ENCODE results near the gene STK24.

STK24 gene

GRCh38 chr13:98448642-98448928 is 128.3 kb downstream of the STK24 start:
- Mint-ChIP-seq H3K36me3 (ENCODE audit: low read depth) (peaks cover 94% of the 10 kb centered on the region), H3K4me1 (ENCODE audit: low read depth) (peaks cover 13% of the 10 kb centered on the region), H3K27me3 (no peaks in the 10 kb centered on the region), H3K9me3 (no peaks in the 10 kb centered on the region), H3K27ac (no peak overlapping the region), H3K4me3 (no peak overlapping the region)
- intact Hi-C loops (cut with micrococcal nuclease): loop anchor here (5.0 kb wide), 1 partner anchor 394 kb away; no protein-coding TSS in a partner anchor

GRCh38 chr13:98447881-98448641 is 128.8 kb downstream of the STK24 start:
- Mint-ChIP-seq H3K9me3 (no peaks in the 10 kb centered on the region), H3K4me1 (ENCODE audit: low read depth) (peaks cover 18% of the 10 kb centered on the region), H3K4me3 (no peak overlapping the region), H3K27me3 (no peaks in the 10 kb centered on the region), H3K36me3 (ENCODE audit: low read depth) (peaks cover 95% of the 10 kb centered on the region), H3K27ac (no peak overlapping the region)
- intact Hi-C loops (cut with micrococcal nuclease): loop anchor here (5.0 kb wide), 1 partner anchor 394 kb away; no protein-coding TSS in a partner anchor

- Mint-ChIP-seq H3K27ac (no peak overlapping the region), H3K4me1 (ENCODE audit: low read depth) (peaks cover 19% of the 10 kb centered on the region)
- intact Hi-C loops (cut with micrococcal nuclease): loop anchor here (5.0 kb wide), 1 partner anchor 395 kb away; no protein-coding TSS in a partner anchor
Measured at GRCh38 chr13:98447130-98447529, 129.8 kb downstream of the STK24 start.

GRCh38 chr13:98446234-98446621 is 130.7 kb downstream of the STK24 start:
- Mint-ChIP-seq H3K36me3 (ENCODE audit: low read depth) (peaks cover 94% of the 10 kb centered on the region), H3K4me3 (no peak overlapping the region), H3K27ac (no peak overlapping the region), H3K4me1 (ENCODE audit: low read depth) (peaks cover 19% of the 10 kb centered on the region), H3K27me3 (no peaks in the 10 kb centered on the region), H3K9me3 (no peaks in the 10 kb centered on the region)
- intact Hi-C loops (cut with micrococcal nuclease): loop anchor here (5.0 kb wide), 1 partner anchor 396 kb away; no protein-coding TSS in a partner anchor

More at GRCh38 chr13:98447130-98447529, 129.8 kb downstream of the STK24 start:
- H3K27me3 Mint-ChIP-seq: no peaks in the 10 kb centered on the region
- H3K9me3 Mint-ChIP-seq: no peaks in the 10 kb centered on the region
- H3K36me3 Mint-ChIP-seq (ENCODE audit: low read depth): peaks cover 94% of the 10 kb centered on the region
- no peak overlapping the region for H3K4me3 Mint-ChIP-seq

- no peaks in the 10 kb centered on the region for H3K27me3 Mint-ChIP-seq
- intact Hi-C loops (cut with micrococcal nuclease): loop anchor here (1.0 to 5.0 kb wide), 3 partner anchors 208 to 397 kb away; no protein-coding TSS in a partner anchor
- peaks cover 19% of the 10 kb centered on the region for H3K4me1 Mint-ChIP-seq (ENCODE audit: low read depth)
- no peak overlapping the region for H3K4me3 Mint-ChIP-seq
- H3K36me3 Mint-ChIP-seq (ENCODE audit: low read depth): peaks cover 96% of the 10 kb centered on the region
- H3K9me3 Mint-ChIP-seq: no peaks in the 10 kb centered on the region
- H3K27ac Mint-ChIP-seq: no peak overlapping the region
Measured at GRCh38 chr13:98445340-98446233, 131.3 kb downstream of the STK24 start.

GRCh38 chr13:98444381-98444780 is 132.5 kb downstream of the STK24 start:
- H3K4me3 Mint-ChIP-seq: no peak overlapping the region
- H3K27me3 Mint-ChIP-seq: no peaks in the 10 kb centered on the region
- peaks cover 98% of the 10 kb centered on the region for H3K36me3 Mint-ChIP-seq (ENCODE audit: low read depth)
- peaks cover 19% of the 10 kb centered on the region for H3K4me1 Mint-ChIP-seq (ENCODE audit: low read depth)
- intact Hi-C loops (cut with micrococcal nuclease): no loop called here
- no peak overlapping the region for H3K27ac Mint-ChIP-seq
- H3K9me3 Mint-ChIP-seq: no peaks in the 10 kb centered on the region

GRCh38 chr13:98443800-98444325 is 133.0 kb downstream of the STK24 start:
- intact Hi-C loops (cut with micrococcal nuclease): no loop called here
- H3K27ac Mint-ChIP-seq: peak overlapping the region; percentile 26

GRCh38 chr13:98443329-98443728 is 133.6 kb downstream of the STK24 start:
- H3K4me1 Mint-ChIP-seq (ENCODE audit: low read depth): peaks cover 19% of the 10 kb centered on the region
- intact Hi-C loops (cut with micrococcal nuclease): no loop called here
- peak overlapping the region; percentile 26 for H3K27ac Mint-ChIP-seq
- H3K4me3 Mint-ChIP-seq: no peak overlapping the region
- peaks cover 98% of the 10 kb centered on the region for H3K36me3 Mint-ChIP-seq (ENCODE audit: low read depth)
- H3K27me3 Mint-ChIP-seq: no peaks in the 10 kb centered on the region
- H3K9me3 Mint-ChIP-seq: no peaks in the 10 kb centered on the region

More at GRCh38 chr13:98443800-98444325, 133.0 kb downstream of the STK24 start:
- H3K4me1 Mint-ChIP-seq (ENCODE audit: low read depth): peaks cover 19% of the 10 kb centered on the region
- no peak overlapping the region for H3K4me3 Mint-ChIP-seq
- H3K27me3 Mint-ChIP-seq: no peaks in the 10 kb centered on the region
- peaks cover 98% of the 10 kb centered on the region for H3K36me3 Mint-ChIP-seq (ENCODE audit: low read depth)
- no peaks in the 10 kb centered on the region for H3K9me3 Mint-ChIP-seq

- H3K4me3 Mint-ChIP-seq: no peak overlapping the region
- H3K9me3 Mint-ChIP-seq: no peaks in the 10 kb centered on the region
- no peaks in the 10 kb centered on the region for H3K27me3 Mint-ChIP-seq
- intact Hi-C loops (cut with micrococcal nuclease): no loop called here
- peaks cover 98% of the 10 kb centered on the region for H3K36me3 Mint-ChIP-seq (ENCODE audit: low read depth)
- no peak overlapping the region for H3K27ac Mint-ChIP-seq
- peaks cover 19% of the 10 kb centered on the region for H3K4me1 Mint-ChIP-seq (ENCODE audit: low read depth)
Measured at GRCh38 chr13:98442391-98443230, 134.3 kb downstream of the STK24 start.

GRCh38 chr13:98441056-98441676 is 135.7 kb downstream of the STK24 start:
- no peaks in the 10 kb centered on the region for H3K27me3 Mint-ChIP-seq
- H3K36me3 Mint-ChIP-seq (ENCODE audit: low read depth): peaks cover 98% of the 10 kb centered on the region
- intact Hi-C loops (cut with micrococcal nuclease): no loop called here
- no peak overlapping the region for H3K27ac Mint-ChIP-seq
- H3K9me3 Mint-ChIP-seq: no peaks in the 10 kb centered on the region
- no peak overlapping the region for H3K4me3 Mint-ChIP-seq
- peaks cover 19% of the 10 kb centered on the region for H3K4me1 Mint-ChIP-seq (ENCODE audit: low read depth)

GRCh38 chr13:98440390-98441055 is 136.4 kb downstream of the STK24 start:
- intact Hi-C loops (cut with micrococcal nuclease): no loop called here
- Mint-ChIP-seq H3K27ac (no peak overlapping the region), H3K27me3 (no peaks in the 10 kb centered on the region), H3K36me3 (ENCODE audit: low read depth) (peaks cover 98% of the 10 kb centered on the region), H3K4me3 (no peak overlapping the region), H3K9me3 (no peaks in the 10 kb centered on the region), H3K4me1 (ENCODE audit: low read depth) (peaks cover 16% of the 10 kb centered on the region)

- Mint-ChIP-seq H3K9me3 (no peaks in the 10 kb centered on the region), H3K27ac (no peak overlapping the region), H3K36me3 (ENCODE audit: low read depth) (peaks cover 97% of the 10 kb centered on the region), H3K4me3 (no peak overlapping the region), H3K4me1 (ENCODE audit: low read depth) (peaks cover 10% of the 10 kb centered on the region), H3K27me3 (no peaks in the 10 kb centered on the region)
- intact Hi-C loops (cut with micrococcal nuclease): no loop called here
Measured at GRCh38 chr13:98439896-98440295, 137.0 kb downstream of the STK24 start.

Data from dendritic cell treated with granulocyte-macrophage colony-stimulating factor and Interleukin-4, amounts not matched to agents 40 ng/mL and 50 ng/mL, for 4 days (primary cell).